ENCODE results near the gene MED12L.

GRCh38 chr3:151290673-151291072, 205.2 kb downstream of the MED12L start:
- no peak for TF ChIP-seq KDM4B (IDR thresholded peaks at IDR 0.05; ENCODE audit: borderline replicate concordance in 2 of 2, low read depth in 1 of 2)
- no peak for TF ChIP-seq PHF21A (IDR thresholded peaks at IDR 0.05; ENCODE audit: borderline replicate concordance, low read depth)
- TF ChIP-seq YY1 (IDR thresholded peaks at IDR 0.05; ENCODE audit: borderline replicate concordance in 1 of 3, control insufficient read depth in 1 of 3, extremely low read depth in 1 of 3, insufficient read depth in 3 of 3, insufficient read length in 1 of 3, insufficient replicate concordance in 2 of 3, low read depth in 1 of 3, low read length in 2 of 3), result no peak
- TF ChIP-seq, protein P1, sequence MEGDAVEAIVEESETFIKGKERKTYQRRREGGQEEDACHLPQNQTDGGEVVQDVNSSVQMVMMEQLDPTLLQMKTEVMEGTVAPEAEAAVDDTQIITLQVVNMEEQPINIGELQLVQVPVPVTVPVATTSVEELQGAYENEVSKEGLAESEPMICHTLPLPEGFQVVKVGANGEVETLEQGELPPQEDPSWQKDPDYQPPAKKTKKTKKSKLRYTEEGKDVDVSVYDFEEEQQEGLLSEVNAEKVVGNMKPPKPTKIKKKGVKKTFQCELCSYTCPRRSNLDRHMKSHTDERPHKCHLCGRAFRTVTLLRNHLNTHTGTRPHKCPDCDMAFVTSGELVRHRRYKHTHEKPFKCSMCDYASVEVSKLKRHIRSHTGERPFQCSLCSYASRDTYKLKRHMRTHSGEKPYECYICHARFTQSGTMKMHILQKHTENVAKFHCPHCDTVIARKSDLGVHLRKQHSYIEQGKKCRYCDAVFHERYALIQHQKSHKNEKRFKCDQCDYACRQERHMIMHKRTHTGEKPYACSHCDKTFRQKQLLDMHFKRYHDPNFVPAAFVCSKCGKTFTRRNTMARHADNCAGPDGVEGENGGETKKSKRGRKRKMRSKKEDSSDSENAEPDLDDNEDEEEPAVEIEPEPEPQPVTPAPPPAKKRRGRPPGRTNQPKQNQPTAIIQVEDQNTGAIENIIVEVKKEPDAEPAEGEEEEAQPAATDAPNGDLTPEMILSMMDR (IDR thresholded peaks at IDR 0.05 in 2 of 3, conservative IDR thresholded peaks at IDR 0.05 in 1 of 3; ENCODE audit: insufficient read depth in 2 of 3, low read depth in 1 of 3, low read length in 3 of 3), result peak in 2 of 3 experiments; percentile 16 to 37; a peak in 2 of 6 replicates
- TF ChIP-seq, protein P2, sequence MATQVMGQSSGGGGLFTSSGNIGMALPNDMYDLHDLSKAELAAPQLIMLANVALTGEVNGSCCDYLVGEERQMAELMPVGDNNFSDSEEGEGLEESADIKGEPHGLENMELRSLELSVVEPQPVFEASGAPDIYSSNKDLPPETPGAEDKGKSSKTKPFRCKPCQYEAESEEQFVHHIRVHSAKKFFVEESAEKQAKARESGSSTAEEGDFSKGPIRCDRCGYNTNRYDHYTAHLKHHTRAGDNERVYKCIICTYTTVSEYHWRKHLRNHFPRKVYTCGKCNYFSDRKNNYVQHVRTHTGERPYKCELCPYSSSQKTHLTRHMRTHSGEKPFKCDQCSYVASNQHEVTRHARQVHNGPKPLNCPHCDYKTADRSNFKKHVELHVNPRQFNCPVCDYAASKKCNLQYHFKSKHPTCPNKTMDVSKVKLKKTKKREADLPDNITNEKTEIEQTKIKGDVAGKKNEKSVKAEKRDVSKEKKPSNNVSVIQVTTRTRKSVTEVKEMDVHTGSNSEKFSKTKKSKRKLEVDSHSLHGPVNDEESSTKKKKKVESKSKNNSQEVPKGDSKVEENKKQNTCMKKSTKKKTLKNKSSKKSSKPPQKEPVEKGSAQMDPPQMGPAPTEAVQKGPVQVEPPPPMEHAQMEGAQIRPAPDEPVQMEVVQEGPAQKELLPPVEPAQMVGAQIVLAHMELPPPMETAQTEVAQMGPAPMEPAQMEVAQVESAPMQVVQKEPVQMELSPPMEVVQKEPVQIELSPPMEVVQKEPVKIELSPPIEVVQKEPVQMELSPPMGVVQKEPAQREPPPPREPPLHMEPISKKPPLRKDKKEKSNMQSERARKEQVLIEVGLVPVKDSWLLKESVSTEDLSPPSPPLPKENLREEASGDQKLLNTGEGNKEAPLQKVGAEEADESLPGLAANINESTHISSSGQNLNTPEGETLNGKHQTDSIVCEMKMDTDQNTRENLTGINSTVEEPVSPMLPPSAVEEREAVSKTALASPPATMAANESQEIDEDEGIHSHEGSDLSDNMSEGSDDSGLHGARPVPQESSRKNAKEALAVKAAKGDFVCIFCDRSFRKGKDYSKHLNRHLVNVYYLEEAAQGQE (IDR thresholded peaks at IDR 0.05; ENCODE audit: borderline replicate concordance), result peak; percentile 16; the same call in 1 of the 2 replicates
- TF ChIP-seq, protein P2 (CRISPR knock-in tag; IDR thresholded peaks at IDR 0.05; ENCODE audit: low read depth), result no peak
- TF ChIP-seq TRIM25 (IDR thresholded peaks at IDR 0.05; ENCODE audit: borderline replicate concordance), result no peak
- no peak for TF ChIP-seq EGR1 (conservative IDR thresholded peaks at IDR 0.05)
- TF ChIP-seq GTF2F1 (IDR thresholded peaks at IDR 0.05; ENCODE audit: low read depth, low read length), result no peak
- TF ChIP-seq CBX8 (IDR thresholded peaks at IDR 0.05; ENCODE audit: borderline replicate concordance, extremely low read depth, low read depth, low read length, poor library complexity, severe bottlenecking), result no peak
- no peak for TF ChIP-seq SMAD2 (IDR thresholded peaks at IDR 0.05; ENCODE audit: low read depth, low read length)
- no peak for TF ChIP-seq EZH2 (IDR thresholded peaks at IDR 0.05; ENCODE audit: borderline replicate concordance, low read depth, low read length)
- no peak for TF ChIP-seq RCOR1 (IDR thresholded peaks at IDR 0.05; ENCODE audit: borderline replicate concordance in 1 of 2, low read depth in 2 of 2, low read length in 2 of 2)

All from K562 (cell line).